Measurements from ENCODE around the gene TBC1D5. TPM values are rescaled to one million over a fixed set of nuclear protein-coding genes. Genes with fewer than 3 reads are reported as not detected.

Gene TBC1D5
- total RNA-seq, 2 experiments from 2014 or later: 46.3 to 47.8 TPM

- no peaks in the 10 kb centered on the region for H3K9me3 Mint-ChIP-seq
- ATAC-seq (no peak), DNase-seq (no peak)
- no peak overlapping the region for H3K4me3 Mint-ChIP-seq
- ChIA-PET POLR2A (no interaction called here), CTCF (interaction anchor here (1.1 kb wide), 1 partner anchor 75 kb away, joined by 3 read pairs; no protein-coding TSS in a partner anchor)
- H3K27ac Mint-ChIP-seq: no peak overlapping the region
- H3K27me3 Mint-ChIP-seq: peaks cover 19% of the 10 kb centered on the region
- H3K4me1 Mint-ChIP-seq (ENCODE audit: low read depth): no peaks in the 10 kb centered on the region
- no peak for TF ChIP-seq CTCF (IDR thresholded peaks at IDR 0.05)
- intact Hi-C loops (cut with micrococcal nuclease): no loop called here
- no peaks in the 10 kb centered on the region for H3K36me3 Mint-ChIP-seq (ENCODE audit: low read depth)
These were observed 23.5 kb upstream of the TBC1D5 start for GRCh38 chr3:17765819-17766472.

- H3K4me3 Mint-ChIP-seq: no peak overlapping the region
- no peaks in the 10 kb centered on the region for H3K4me1 Mint-ChIP-seq (ENCODE audit: low read depth)
- H3K9me3 Mint-ChIP-seq: no peaks in the 10 kb centered on the region
- ATAC-seq (no peak), DNase-seq (no peak)
- H3K36me3 Mint-ChIP-seq (ENCODE audit: low read depth): no peaks in the 10 kb centered on the region
- H3K27ac Mint-ChIP-seq: no peak overlapping the region
- no peak for TF ChIP-seq CTCF (IDR thresholded peaks at IDR 0.05)
- ChIA-PET POLR2A (no interaction called here), CTCF (no interaction called here)
- peaks cover 6% of the 10 kb centered on the region for H3K27me3 Mint-ChIP-seq
- intact Hi-C loops (cut with micrococcal nuclease): no loop called here
These were observed 19.1 kb upstream of the TBC1D5 start for GRCh38 chr3:17761563-17761962.

GRCh38 chr3:17759901-17760300 is 17.5 kb upstream of the TBC1D5 start:
- Mint-ChIP-seq H3K4me1 (ENCODE audit: low read depth) (peaks cover 8% of the 10 kb centered on the region), H3K27me3 (peaks cover 9% of the 10 kb centered on the region), H3K4me3 (no peak overlapping the region), H3K9me3 (no peaks in the 10 kb centered on the region), H3K27ac (no peak overlapping the region), H3K36me3 (ENCODE audit: low read depth) (no peaks in the 10 kb centered on the region)
- DNase-seq (no peak), ATAC-seq (no peak)
- ChIA-PET POLR2A (no interaction called here), CTCF (no interaction called here)
- TF ChIP-seq CTCF (IDR thresholded peaks at IDR 0.05): no peak
- intact Hi-C loops (cut with micrococcal nuclease): no loop called here

- H3K36me3 Mint-ChIP-seq (ENCODE audit: low read depth): no peaks in the 10 kb centered on the region
- DNase-seq: no peak
- ATAC-seq: no peak
These were observed 13.4 kb upstream of the TBC1D5 start for GRCh38 chr3:17755836-17756235.

GRCh38 chr3:17753632-17753992 is 11.2 kb upstream of the TBC1D5 start:
- no peak for TF ChIP-seq CTCF (IDR thresholded peaks at IDR 0.05)
- Mint-ChIP-seq H3K27ac (no peak overlapping the region), H3K27me3 (peaks cover 4% of the 10 kb centered on the region), H3K9me3 (no peaks in the 10 kb centered on the region), H3K36me3 (ENCODE audit: low read depth) (no peaks in the 10 kb centered on the region), H3K4me3 (no peak overlapping the region), H3K4me1 (ENCODE audit: low read depth) (peaks cover 19% of the 10 kb centered on the region)
- ChIA-PET POLR2A (no interaction called here), CTCF (no interaction called here)
- DNase-seq (no peak), ATAC-seq (no peak)
- intact Hi-C loops (cut with micrococcal nuclease): no loop called here

More at GRCh38 chr3:17755836-17756235, 13.4 kb upstream of the TBC1D5 start:
- POLR2A ChIA-PET: no interaction called here
- CTCF ChIA-PET: no interaction called here
- Mint-ChIP-seq H3K27ac (no peak overlapping the region), H3K9me3 (no peaks in the 10 kb centered on the region), H3K4me1 (ENCODE audit: low read depth) (peaks cover 8% of the 10 kb centered on the region), H3K27me3 (peaks cover 4% of the 10 kb centered on the region), H3K4me3 (no peak overlapping the region)
- intact Hi-C loops (cut with micrococcal nuclease): no loop called here
- no peak for TF ChIP-seq CTCF (IDR thresholded peaks at IDR 0.05)
